OCI-LY1 (cell line): ENCODE results near the gene SLC43A1.

Source experiments
- H2AFZ ChIP-seq: fragments of 200-600 bp; sonication (generic), shearing (Covaris generic); 2 replicates; pipeline ENCODE4 v1.6.0; 2014; ENCODE audit warnings: antibody characterized with exemption, mild to moderate bottlenecking, low read length
- H3F3A ChIP-seq: fragments of 200-600 bp; sonication (generic), shearing (Covaris generic); 2 replicates; pipeline ENCODE4 v1.6.0; 2014; ENCODE audit warnings: mild to moderate bottlenecking, antibody characterized with exemption, low read length, moderate library complexity; ENCODE audit not compliant: insufficient read depth
- H3K27ac ChIP-seq: fragments of 200-600 bp; sonication (generic); 2 replicates; pipeline ENCODE4 v1.5.1; 2014; ENCODE audit warnings: low read length, mixed run types, mild to moderate bottlenecking, low read depth; ENCODE audit not compliant: poor library complexity, severe bottlenecking
- H3K27me3 ChIP-seq: fragments of 200-600 bp; sonication (generic); 2 replicates; pipeline ENCODE4 v1.6.0; 2014; ENCODE audit warnings: antibody characterized with exemption, mild to moderate bottlenecking, low read length, moderate library complexity; ENCODE audit not compliant: insufficient read depth
- H3K36me3 ChIP-seq: fragments of 200-600 bp; sonication (generic); 2 replicates; pipeline ENCODE4 v1.6.1; 2014; ENCODE audit warnings: mild to moderate bottlenecking, antibody characterized with exemption, low read length, moderate library complexity, mixed read lengths; ENCODE audit not compliant: insufficient read depth
- H3K4me1 ChIP-seq: fragments of 200-600 bp; sonication (generic); 2 replicates; pipeline ENCODE4 v1.5.1; 2014; ENCODE audit warnings: mild to moderate bottlenecking, low read length, moderate library complexity; ENCODE audit not compliant: insufficient read depth, severe bottlenecking
- H3K4me2 ChIP-seq: fragments of 200-600 bp; sonication (generic), shearing (Covaris generic); 2 replicates; pipeline ENCODE4 v1.6.1; 2014; ENCODE audit warnings: low read length
- H3K4me3 ChIP-seq: fragments of 200-600 bp; sonication (generic); 2 replicates; pipeline ENCODE4 v1.5.1; 2014; ENCODE audit warnings: low read length, low read depth, mild to moderate bottlenecking, mixed read lengths; ENCODE audit not compliant: poor library complexity, severe bottlenecking
- H3K79me2 ChIP-seq: fragments of 200-600 bp; shearing (Covaris generic); 2 replicates; pipeline ENCODE4 v1.6.1; 2016; ENCODE audit warnings: mixed run types, low read length, mixed read lengths; ENCODE audit not compliant: insufficient read depth
- H3K9ac ChIP-seq: fragments of 200-600 bp; sonication (generic), shearing (Covaris generic); 2 replicates; pipeline ENCODE4 v1.6.1; 2014; ENCODE audit warnings: mild to moderate bottlenecking, low read length, mixed read lengths
- H3K9me2 ChIP-seq: fragments of 200-600 bp; sonication (generic), shearing (Covaris generic); 2 replicates; pipeline ENCODE4 v1.6.1; 2014; ENCODE audit warnings: low read depth, mild to moderate bottlenecking, low read length, mixed read lengths
- H3K9me3 ChIP-seq: fragments of 200-600 bp; shearing (Covaris generic); 2 replicates; pipeline ENCODE4 v1.6.1; 2014; ENCODE audit warnings: low read length, mixed read lengths
- H4K20me1 ChIP-seq: fragments of 200-600 bp; sonication (generic), shearing (Covaris generic); 2 replicates; pipeline ENCODE4 v1.6.0; 2016; ENCODE audit warnings: mild to moderate bottlenecking, low read length; ENCODE audit not compliant: insufficient read depth
- EZH2 ChIP-seq: fragments of 200-600 bp; sonication (generic), shearing (Covaris generic); IDR thresholded peaks from 2 replicates; pipeline ENCODE4 v1.8.0; 2017; ENCODE audit warnings: borderline replicate concordance, mixed run types, mild to moderate bottlenecking, antibody characterized with exemption, low read length, moderate library complexity, mixed read lengths
- TF ChIP-seq, protein P1 (sequence below): fragments of 200-600 bp; sonication (generic), shearing (Covaris generic); IDR thresholded peaks from 2 replicates; pipeline ENCODE4 v1.5.1; 2017; ENCODE audit warnings: mild to moderate bottlenecking, antibody characterized with exemption, low read length, moderate library complexity, mixed read lengths

Gene SLC43A1

GRCh38 chr11:57546869-57547475 is 31.5 kb upstream of the SLC43A1 start:
- Histone ChIP-seq H3F3A (no peaks in the 10 kb centered on the region), H3K4me1 (no peaks in the 10 kb centered on the region), H3K79me2 (no peaks in the 10 kb centered on the region), H2AFZ (no peak overlapping the region), H3K27ac (no peak overlapping the region), H4K20me1 (no peaks in the 10 kb centered on the region), H3K9me2 (no peaks in the 10 kb centered on the region), H3K36me3 (peaks cover 14% of the 10 kb centered on the region; the same call in 1 of the 2 replicates), H3K27me3 (no peaks in the 10 kb centered on the region), H3K4me3 (no peak overlapping the region), H3K9ac (no peak overlapping the region), H3K9me3 (no peaks in the 10 kb centered on the region), H3K4me2 (no peak overlapping the region)
- TF ChIP-seq, protein P1, sequence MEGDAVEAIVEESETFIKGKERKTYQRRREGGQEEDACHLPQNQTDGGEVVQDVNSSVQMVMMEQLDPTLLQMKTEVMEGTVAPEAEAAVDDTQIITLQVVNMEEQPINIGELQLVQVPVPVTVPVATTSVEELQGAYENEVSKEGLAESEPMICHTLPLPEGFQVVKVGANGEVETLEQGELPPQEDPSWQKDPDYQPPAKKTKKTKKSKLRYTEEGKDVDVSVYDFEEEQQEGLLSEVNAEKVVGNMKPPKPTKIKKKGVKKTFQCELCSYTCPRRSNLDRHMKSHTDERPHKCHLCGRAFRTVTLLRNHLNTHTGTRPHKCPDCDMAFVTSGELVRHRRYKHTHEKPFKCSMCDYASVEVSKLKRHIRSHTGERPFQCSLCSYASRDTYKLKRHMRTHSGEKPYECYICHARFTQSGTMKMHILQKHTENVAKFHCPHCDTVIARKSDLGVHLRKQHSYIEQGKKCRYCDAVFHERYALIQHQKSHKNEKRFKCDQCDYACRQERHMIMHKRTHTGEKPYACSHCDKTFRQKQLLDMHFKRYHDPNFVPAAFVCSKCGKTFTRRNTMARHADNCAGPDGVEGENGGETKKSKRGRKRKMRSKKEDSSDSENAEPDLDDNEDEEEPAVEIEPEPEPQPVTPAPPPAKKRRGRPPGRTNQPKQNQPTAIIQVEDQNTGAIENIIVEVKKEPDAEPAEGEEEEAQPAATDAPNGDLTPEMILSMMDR = no peak
- TF ChIP-seq EZH2 = no peak

GRCh38 chr11:57546451-57546850 is 30.9 kb upstream of the SLC43A1 start:
- no peaks in the 10 kb centered on the region for H3K27me3 ChIP-seq
- no peaks in the 10 kb centered on the region for H3K4me1 ChIP-seq
- no peaks in the 10 kb centered on the region for H3F3A ChIP-seq
- H3K79me2 ChIP-seq = no peaks in the 10 kb centered on the region
- no peak overlapping the region for H3K27ac ChIP-seq
- no peak overlapping the region for H3K9ac ChIP-seq
- H3K9me2 ChIP-seq = no peaks in the 10 kb centered on the region
- TF ChIP-seq, protein P1 = no peak
- TF ChIP-seq EZH2 = no peak
- H2AFZ ChIP-seq = no peak overlapping the region
- H3K4me3 ChIP-seq = no peak overlapping the region
- H3K4me2 ChIP-seq = no peak overlapping the region
- no peaks in the 10 kb centered on the region for H3K9me3 ChIP-seq
- peaks cover 9% of the 10 kb centered on the region; the same call in 1 of the 2 replicates for H3K36me3 ChIP-seq
- no peaks in the 10 kb centered on the region for H4K20me1 ChIP-seq

GRCh38 chr11:57545883-57546282 is 30.4 kb upstream of the SLC43A1 start:
- Histone ChIP-seq H4K20me1 (no peaks in the 10 kb centered on the region), H3K79me2 (no peaks in the 10 kb centered on the region), H3K4me1 (no peaks in the 10 kb centered on the region), H3K9ac (no peak overlapping the region), H3K36me3 (peaks cover 7% of the 10 kb centered on the region; the same call in 1 of the 2 replicates), H3K4me2 (no peak overlapping the region), H3K9me3 (no peaks in the 10 kb centered on the region), H3K27me3 (no peaks in the 10 kb centered on the region), H3K9me2 (no peaks in the 10 kb centered on the region), H2AFZ (no peak overlapping the region), H3K27ac (no peak overlapping the region), H3K4me3 (no peak overlapping the region), H3F3A (no peaks in the 10 kb centered on the region)
- TF ChIP-seq EZH2 = no peak
- TF ChIP-seq, protein P1 = no peak
